Esophagus squamous epithelium (tissue), 5 donors: ENCODE data around the gene INTS4. TPM values are rescaled to one million over a fixed set of nuclear protein-coding genes. Genes with fewer than 3 reads are reported as not detected.
"Not testable (repeated sequence)": the region's sequence is repeated elsewhere in the genome, so short reads cannot be mapped to it uniquely, and the experiment has no call there.

Experiments used
- DNase-seq: peaks from one replicate; lab custom pipeline; 2025; lab: John Stamatoyannopoulos, UW
- H3K27ac ChIP-seq, 4 donors: fragments of 200-600 bp; sonication (generic); one replicate each; pipeline ENCODE4 v1.5.1; 2016 to 2019; ENCODE audit warnings: mild to moderate bottlenecking in 1 of 4
- H3K27me3 ChIP-seq, 4 donors: fragments of 200-600 bp; sonication (generic); 1 replicate in 3 of 4; 2 replicates in 1 of 4; pipeline versions ENCODE4 v1.5.1 to v1.6.0; 2017 to 2021; ENCODE audit warnings: antibody characterized with exemption in 1 of 4
- H3K36me3 ChIP-seq, 3 donors: fragments of 200-600 bp; sonication (generic); one replicate each; pipeline ENCODE4 v1.5.1; 2016 to 2019
- H3K4me1 ChIP-seq, 3 donors: fragments of 200-600 bp; sonication (generic); one replicate each; pipeline ENCODE4 v1.5.1; 2017 to 2019
- H3K4me3 ChIP-seq, 4 donors: fragments of 200-600 bp; sonication (generic); 1 replicate in 3 of 4; 2 replicates in 1 of 4; pipeline ENCODE4 v1.5.1; 2016 to 2019; ENCODE audit warnings: mild to moderate bottlenecking in 2 of 4, moderate library complexity in 1 of 4
- H3K9me3 ChIP-seq, 3 donors: fragments of 200-600 bp; sonication (generic); one replicate each; pipeline ENCODE4 v1.5.1; 2016 to 2019
- POLR2A ChIP-seq, 4 donors: fragments of 450-650 bp; IDR thresholded peaks; one replicate each; pipeline ENCODE4 v1.6.1; 2017; ENCODE audit warnings: antibody characterized with exemption in 4 of 4, mild to moderate bottlenecking in 4 of 4, moderate library complexity in 3 of 4
- WGBS, 2 donors: methylation state at CpG; one replicate each; pipeline ENCODE4 v1.1.5; 2018; 5-methylcytosine and 5-hydroxymethylcytosine counted together
- intact Hi-C: fragments of 100-400 bp; cut with DNase I; formaldehyde crosslinking; loops from one replicate; pipeline ENCODE4 v1.15.0; 2022
- total RNA-seq, 4 donors: library from RNA; depleted of rRNA; stranded (reverse); fragments of >200 nt; gene quantifications; one replicate each; pipeline ENCODE4 v1.1.0, GENCODE V29; 2016
- TF ChIP-seq, protein P1 (sequence below), 6 experiments: fragments of 450-650 bp in 4 of 6; fragments of 200-600 bp in 2 of 6; sonication (generic) in 2 of 6; IDR thresholded peaks; one replicate each; pipeline ENCODE4 v1.5.1; 2016 to 2019; ENCODE audit warnings: antibody characterized with exemption in 6 of 6, mild to moderate bottlenecking in 4 of 6, moderate library complexity in 4 of 6
- donor health status: DM: yes; HTN: yes; CAD: no.

INTS4 gene
- total RNA-seq, 4 donors from 2014 or later: 12.8 to 21.9 (median 17.9) TPM

DNA sequence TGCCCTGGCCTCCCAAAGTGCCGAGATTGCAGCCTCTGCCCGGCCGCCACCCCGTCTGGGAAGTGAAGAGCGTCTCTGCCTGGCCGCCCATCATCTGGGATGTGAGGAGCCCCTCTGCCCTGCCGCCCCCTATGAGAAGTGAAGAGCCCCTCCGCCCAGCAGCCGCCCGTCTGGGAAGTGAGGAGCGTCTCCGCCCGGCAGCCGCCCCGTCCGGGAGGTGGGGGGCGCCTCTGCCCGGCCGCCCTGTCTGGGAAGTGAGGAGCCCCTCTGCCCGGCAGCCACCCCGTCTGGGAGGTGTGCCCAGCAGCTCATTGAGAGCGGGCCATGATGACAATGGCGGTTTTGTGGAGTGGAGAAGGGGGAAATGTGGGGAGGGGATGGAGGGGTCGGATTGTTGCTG, 60.9 kb downstream of the INTS4 start:
- WGBS, 2 donors: no CpG with 5 or more reads among the region's 24 CpGs
- peaks cover 0 to 78% (median 0%) of the 10 kb centered on the region in 3 donors for H3K36me3 ChIP-seq
- DNase-seq, H3K4me3 ChIP-seq, H3K9me3 ChIP-seq, intact Hi-C loops, H3K27me3 ChIP-seq, H3K27ac ChIP-seq, H3K4me1 ChIP-seq: not testable (repeated sequence)

DNA sequence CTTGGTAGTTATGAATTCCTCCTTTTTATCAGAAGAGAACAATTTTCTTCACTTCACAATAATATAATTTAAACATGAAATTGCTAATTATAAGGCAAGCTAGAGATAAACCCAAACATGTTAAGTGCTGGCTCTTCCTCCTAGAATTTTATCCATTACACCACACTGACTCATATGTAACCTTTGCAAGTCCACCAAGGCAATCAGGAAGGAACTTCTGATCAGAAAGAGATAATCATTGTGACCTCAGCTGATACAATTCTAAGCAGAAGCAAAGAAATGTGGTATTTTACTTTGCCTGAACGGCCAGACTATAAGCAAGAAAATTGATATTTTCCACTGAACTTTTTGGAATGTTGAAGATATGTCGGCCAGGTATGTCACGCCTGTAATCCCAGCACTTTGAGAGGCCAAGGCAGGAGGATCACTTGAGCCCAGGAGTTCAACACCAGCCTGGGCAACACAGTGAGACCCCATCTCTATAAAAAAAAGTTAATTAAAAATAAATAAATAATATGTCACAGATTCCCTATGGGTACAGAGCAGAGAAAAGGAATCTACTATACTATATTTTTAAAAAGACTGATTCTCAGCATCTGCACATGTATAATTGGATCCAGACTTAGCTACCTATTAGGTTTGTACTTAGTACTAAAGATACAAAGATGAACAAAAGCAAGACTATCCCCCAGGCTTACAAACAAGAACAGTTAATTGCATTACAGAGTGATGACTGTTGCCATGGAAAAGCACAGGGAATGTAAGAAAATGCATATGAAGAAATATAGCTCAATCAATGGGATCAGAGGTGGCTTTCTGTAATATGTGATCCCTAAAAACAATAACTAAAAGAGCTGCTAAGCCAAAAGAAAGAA, 63.9 kb downstream of the INTS4 start:
- WGBS, 2 donors: 84 to 87% methylated on average over 2 to 3 of the region's 3 CpGs
- H3K9me3 ChIP-seq, H3K4me3 ChIP-seq, H3K27me3 ChIP-seq, H3K27ac ChIP-seq, intact Hi-C loops, DNase-seq, H3K4me1 ChIP-seq: not testable (repeated sequence)
- peaks cover 0 to 77% (median 5%) of the 10 kb centered on the region in 3 donors for H3K36me3 ChIP-seq

DNA sequence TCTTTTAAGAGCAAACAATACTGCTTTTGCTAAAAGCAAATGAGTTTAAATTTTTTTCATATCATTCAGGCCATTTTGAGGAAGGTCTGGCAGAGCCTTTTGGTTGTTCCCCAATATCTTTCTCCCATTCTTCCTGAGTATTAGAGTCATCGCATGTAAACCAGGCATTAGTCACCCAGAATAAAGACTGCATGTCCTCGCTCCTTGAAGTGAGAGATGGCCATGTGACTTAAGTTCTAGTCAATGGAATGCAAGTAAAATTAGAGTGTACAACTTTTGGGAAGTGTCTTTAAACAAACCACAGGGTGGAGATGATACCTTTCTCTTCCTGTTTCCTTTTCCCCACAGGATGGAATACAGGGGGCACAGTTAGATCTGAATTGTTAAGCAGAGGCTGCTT, 76.8 kb downstream of the INTS4 start:
- intact Hi-C loops, H3K27ac ChIP-seq, H3K27me3 ChIP-seq, H3K4me3 ChIP-seq, H3K9me3 ChIP-seq, DNase-seq: not testable (repeated sequence)
- WGBS, 2 donors: 86 to 94% methylated on average over 1 to 2 of the region's 2 CpGs
- Histone ChIP-seq H3K36me3 (peaks cover 0 to 48% (median 0%) of the 10 kb centered on the region in 3 donors), H3K4me1 (peaks cover 0 to 17% (median 7%) of the 10 kb centered on the region in 3 donors)

DNA sequence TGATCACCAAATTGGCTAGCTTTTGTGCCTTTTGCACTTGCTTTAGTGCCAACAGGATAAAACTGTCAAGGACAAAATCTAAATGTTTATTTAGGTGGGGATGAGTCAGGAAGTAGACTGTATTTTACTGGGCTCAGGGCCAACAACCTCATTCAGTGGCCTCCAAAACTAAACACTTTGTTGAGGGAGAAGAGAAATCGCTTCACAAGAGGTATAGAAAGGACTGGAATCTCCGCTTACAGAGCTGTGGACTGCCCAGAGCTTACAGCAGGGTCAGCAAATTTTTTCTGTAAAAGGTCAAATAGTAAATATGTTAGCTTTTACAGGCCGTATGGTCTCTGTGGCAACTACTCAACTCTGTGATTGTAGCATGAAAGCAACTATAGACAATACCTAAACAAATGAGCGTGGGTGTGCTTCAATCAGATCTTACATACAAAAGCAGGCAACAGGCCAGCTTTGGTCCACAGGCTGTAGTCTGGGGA, 80.1 kb downstream of the INTS4 start:
- H3K27ac ChIP-seq, H3K27me3 ChIP-seq, H3K9me3 ChIP-seq, intact Hi-C loops, DNase-seq, H3K4me3 ChIP-seq: not testable (repeated sequence)
- Histone ChIP-seq H3K4me1 (peaks cover 0 to 17% (median 7%) of the 10 kb centered on the region in 3 donors), H3K36me3 (peaks cover 0 to 38% (median 0%) of the 10 kb centered on the region in 3 donors)
- 21 to 41% methylated on average over 4 of the region's 4 CpGs for WGBS, 2 donors

DNA sequence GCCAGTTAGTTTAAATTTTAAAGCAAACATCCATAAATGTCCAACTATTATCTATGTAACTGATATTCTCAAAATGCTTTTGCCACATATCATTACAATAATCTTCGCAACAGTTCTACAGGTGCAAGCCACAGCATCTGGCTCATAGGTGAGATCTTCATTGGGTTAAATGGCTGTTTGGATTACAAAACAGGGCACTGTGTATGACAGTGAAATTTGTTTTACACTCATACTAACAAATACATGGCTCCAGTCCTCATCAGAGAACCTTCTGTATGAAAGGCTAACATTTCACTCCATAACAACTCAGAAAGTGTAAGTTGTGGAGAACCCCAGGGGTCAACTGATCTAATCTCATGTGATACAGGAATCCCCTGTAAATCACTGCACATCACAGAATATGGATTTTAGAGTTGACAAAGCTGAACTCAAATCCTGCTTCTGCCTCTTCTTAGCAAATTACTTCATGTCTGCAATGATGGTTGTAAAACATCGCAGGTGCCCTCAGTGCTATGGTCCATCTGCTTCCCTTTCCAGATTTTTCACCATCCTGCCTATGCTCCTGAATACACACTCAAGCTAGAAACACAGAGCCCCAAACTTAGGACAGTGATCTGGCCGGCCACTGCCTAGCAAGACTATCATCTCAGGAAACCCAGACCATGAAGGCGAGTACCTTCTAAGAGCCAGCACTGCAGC, 80.7 kb downstream of the INTS4 start:
- intact Hi-C loops, H3K4me3 ChIP-seq, DNase-seq, H3K27me3 ChIP-seq, H3K27ac ChIP-seq, H3K9me3 ChIP-seq: not testable (repeated sequence)
- WGBS, 2 donors: 94% methylated on average over 1 to 2 of the region's 4 CpGs
- H3K4me1 ChIP-seq: peaks cover 0 to 17% (median 7%) of the 10 kb centered on the region in 3 donors
- peaks cover 0 to 36% (median 0%) of the 10 kb centered on the region in 3 donors for H3K36me3 ChIP-seq

DNA sequence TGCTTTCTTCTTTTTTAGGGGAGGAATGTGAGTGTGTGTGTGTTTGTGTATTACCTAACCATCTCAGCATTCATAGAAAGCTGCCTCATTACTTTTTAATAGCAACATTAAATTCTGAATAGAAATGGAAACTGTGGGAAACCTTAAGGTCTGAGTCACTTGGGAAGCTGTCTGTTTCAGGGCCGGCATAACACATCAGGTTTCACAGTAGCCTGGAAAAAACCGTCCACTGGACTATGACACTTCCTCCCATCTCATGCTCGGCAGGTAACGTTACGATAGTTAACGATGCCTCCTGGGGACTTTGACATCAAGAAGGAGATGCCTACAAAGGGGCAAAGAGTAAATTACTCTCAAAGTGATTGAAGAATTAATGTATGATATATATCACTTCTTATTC, 83.6 kb downstream of the INTS4 start:
- intact Hi-C loops, DNase-seq, H3K9me3 ChIP-seq, H3K27me3 ChIP-seq, H3K27ac ChIP-seq, H3K4me3 ChIP-seq: not testable (repeated sequence)
- Histone ChIP-seq H3K36me3 (peaks cover 0 to 34% (median 0%) of the 10 kb centered on the region in 3 donors), H3K4me1 (peaks cover 0 to 28% (median 7%) of the 10 kb centered on the region in 3 donors)
- WGBS, 2 donors: 90 to 97% methylated on average over 5 to 6 of the region's 6 CpGs

DNA sequence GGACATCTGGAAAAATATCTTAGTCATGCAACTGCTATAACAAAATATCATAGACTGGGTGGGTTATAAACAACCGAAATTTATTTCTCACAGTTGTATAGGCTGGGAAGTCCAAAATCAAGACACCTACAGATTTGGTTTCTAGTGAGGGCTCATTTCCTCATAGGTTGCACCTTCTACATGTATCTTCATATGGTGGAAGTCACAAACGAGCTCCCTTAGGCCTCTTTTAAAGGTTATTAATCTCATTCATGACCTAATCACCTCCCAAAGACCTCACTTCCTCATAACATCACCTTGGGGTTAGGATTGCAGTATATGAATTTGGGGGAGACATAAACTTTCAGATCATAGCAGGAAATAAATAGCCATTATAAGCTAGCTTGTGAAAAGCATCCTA, 85.2 kb downstream of the INTS4 start:
- H3K4me1 ChIP-seq: peaks cover 0 to 17% (median under 1%) of the 10 kb centered on the region in 3 donors
- peaks cover 0 to 35% (median 0%) of the 10 kb centered on the region in 3 donors for H3K36me3 ChIP-seq
- WGBS, 2 donors: 85 to 94% methylated on average over 2 of the region's 2 CpGs
- DNase-seq: no peak
- H3K4me3 ChIP-seq: no peak overlapping the region
- no peak overlapping the region for H3K27ac ChIP-seq
- H3K27me3 ChIP-seq: no peaks in the 10 kb centered on the region
- H3K9me3 ChIP-seq: no peaks in the 10 kb centered on the region
- intact Hi-C loops: no loop called here
- TF ChIP-seq, protein P1, sequence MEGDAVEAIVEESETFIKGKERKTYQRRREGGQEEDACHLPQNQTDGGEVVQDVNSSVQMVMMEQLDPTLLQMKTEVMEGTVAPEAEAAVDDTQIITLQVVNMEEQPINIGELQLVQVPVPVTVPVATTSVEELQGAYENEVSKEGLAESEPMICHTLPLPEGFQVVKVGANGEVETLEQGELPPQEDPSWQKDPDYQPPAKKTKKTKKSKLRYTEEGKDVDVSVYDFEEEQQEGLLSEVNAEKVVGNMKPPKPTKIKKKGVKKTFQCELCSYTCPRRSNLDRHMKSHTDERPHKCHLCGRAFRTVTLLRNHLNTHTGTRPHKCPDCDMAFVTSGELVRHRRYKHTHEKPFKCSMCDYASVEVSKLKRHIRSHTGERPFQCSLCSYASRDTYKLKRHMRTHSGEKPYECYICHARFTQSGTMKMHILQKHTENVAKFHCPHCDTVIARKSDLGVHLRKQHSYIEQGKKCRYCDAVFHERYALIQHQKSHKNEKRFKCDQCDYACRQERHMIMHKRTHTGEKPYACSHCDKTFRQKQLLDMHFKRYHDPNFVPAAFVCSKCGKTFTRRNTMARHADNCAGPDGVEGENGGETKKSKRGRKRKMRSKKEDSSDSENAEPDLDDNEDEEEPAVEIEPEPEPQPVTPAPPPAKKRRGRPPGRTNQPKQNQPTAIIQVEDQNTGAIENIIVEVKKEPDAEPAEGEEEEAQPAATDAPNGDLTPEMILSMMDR (IDR thresholded peaks at IDR 0.05): no peak

DNA sequence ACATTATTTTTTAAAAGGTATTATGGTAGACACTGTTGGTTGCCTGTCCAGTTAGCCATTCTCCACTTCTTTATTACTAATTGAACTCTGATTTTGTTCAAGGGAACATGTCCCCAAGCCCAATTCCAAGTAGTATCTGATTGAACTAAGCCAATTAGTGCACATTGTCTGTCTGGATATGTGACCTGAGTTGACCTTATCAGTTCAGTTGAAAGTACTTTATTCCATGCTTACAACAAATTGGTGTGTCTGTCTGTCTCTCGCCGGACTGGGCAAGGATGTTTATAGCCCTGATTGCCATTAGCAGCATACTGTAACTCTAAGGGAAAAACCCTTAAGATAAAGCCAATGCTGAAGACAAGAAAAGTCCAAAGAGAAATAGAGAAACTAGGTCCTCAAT, 85.6 kb downstream of the INTS4 start:
- Histone ChIP-seq H3K4me3 (no peak overlapping the region), H3K27ac (no peak overlapping the region), H3K4me1 (peaks cover 0 to 13% (median 0%) of the 10 kb centered on the region in 3 donors), H3K27me3 (no peaks in the 10 kb centered on the region), H3K36me3 (peaks cover 0 to 35% (median 0%) of the 10 kb centered on the region in 3 donors), H3K9me3 (no peaks in the 10 kb centered on the region)
- no peak for DNase-seq
- 96 to 100% methylated on average over 2 of the region's 2 CpGs for WGBS, 2 donors
- intact Hi-C loops: no loop called here
- no peak for TF ChIP-seq POLR2A (IDR thresholded peaks at IDR 0.05)
- TF ChIP-seq, protein P1 (IDR thresholded peaks at IDR 0.05): no peak

DNA sequence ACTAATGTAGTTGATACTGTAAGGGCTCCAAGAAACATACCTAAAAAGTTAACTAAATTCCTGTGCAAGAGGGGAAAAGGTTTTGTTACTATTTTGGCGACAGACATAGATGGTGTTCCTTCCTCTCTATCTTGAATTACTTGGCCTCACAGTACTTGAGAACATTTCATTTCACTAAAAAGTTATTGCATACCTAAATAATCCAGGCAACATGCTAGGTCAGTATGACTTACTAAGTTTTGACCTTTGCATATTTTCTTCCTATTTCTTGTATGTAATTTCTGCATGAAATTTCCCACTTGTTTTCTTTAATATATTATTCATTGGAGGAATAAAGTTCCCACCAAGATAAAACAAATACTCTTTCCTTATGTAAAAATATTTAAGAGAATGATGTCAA, 99.5 kb downstream of the INTS4 start:
- H3K27ac ChIP-seq, H3K27me3 ChIP-seq, DNase-seq, intact Hi-C loops, H3K9me3 ChIP-seq, H3K4me1 ChIP-seq, H3K4me3 ChIP-seq: not testable (repeated sequence)
- 100% methylated on average over 1 of the region's 1 CpG for WGBS, 2 donors
- H3K36me3 ChIP-seq: peaks cover 0 to 77% (median 13%) of the 10 kb centered on the region in 3 donors

DNA sequence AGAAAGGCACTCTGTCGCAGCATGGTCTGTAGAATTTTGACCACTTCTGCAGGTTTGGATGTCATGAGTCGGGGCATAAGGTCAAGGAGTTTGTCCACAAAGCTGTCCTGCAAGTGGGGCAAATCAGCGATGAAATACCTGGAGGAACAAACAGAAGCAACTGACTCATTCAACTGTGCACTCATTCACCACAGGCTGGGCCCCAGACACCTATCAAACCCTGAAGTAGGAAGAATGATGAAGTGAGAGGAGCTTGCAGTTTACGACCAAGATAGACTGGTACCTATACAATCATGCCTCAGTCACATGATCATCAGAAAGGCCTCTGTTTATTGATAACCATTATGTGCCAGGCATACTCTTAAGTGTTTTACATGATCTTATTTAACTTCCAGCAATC, 102.8 kb downstream of the INTS4 start:
- H3K4me3 ChIP-seq, intact Hi-C loops, H3K4me1 ChIP-seq, DNase-seq, H3K27me3 ChIP-seq, H3K27ac ChIP-seq, H3K9me3 ChIP-seq: not testable (repeated sequence)
- 62 to 79% methylated on average over 1 to 2 of the region's 4 CpGs for WGBS, 2 donors
- H3K36me3 ChIP-seq: peaks cover 0 to 63% (median 8%) of the 10 kb centered on the region in 3 donors
